ENCODE results near the gene PHEX. TPM values are rescaled to one million over a fixed set of nuclear protein-coding genes. Genes with fewer than 3 reads are reported as not detected.

PHEX gene
- polyA plus RNA-seq, 1 donor from 2014 or later: 0.59 TPM

GRCh38 chrX:22095856-22096255, 63.7 kb downstream of the PHEX start:
- Histone ChIP-seq H3K27me3 (ENCODE audit: insufficient read depth, low read depth, low read length) (no peaks in the 10 kb centered on the region), H4K20me1 (ENCODE audit: insufficient read depth) (no peaks in the 10 kb centered on the region), H3K27ac (ENCODE audit: low read length) (no peak overlapping the region), H2AFZ (ENCODE audit: low read depth, low read length) (no peak overlapping the region), H3K9ac (ENCODE audit: low read length) (no peak overlapping the region), H3K4me3 (ENCODE audit: low read length) (no peak overlapping the region), H3K9me2 (ENCODE audit: insufficient read depth, low read length) (no peaks in the 10 kb centered on the region), H3K36me3 (ENCODE audit: insufficient read depth, low read length) (no peaks in the 10 kb centered on the region), H3K79me2 (replicated peaks; ENCODE audit: insufficient read depth, low read length) (no peaks in the 10 kb centered on the region), H3F3A (ENCODE audit: insufficient read depth, low read length, poor library complexity, severe bottlenecking) (no peaks in the 10 kb centered on the region), H3K9me3 (ENCODE audit: low read length) (no peaks in the 10 kb centered on the region), H3K4me2 (ENCODE audit: low read length) (no peak overlapping the region)
- no peak for TF ChIP-seq EZH2 (IDR thresholded peaks at IDR 0.05; ENCODE audit: borderline replicate concordance, insufficient read depth, low read length, poor library complexity, severe bottlenecking)
- TF ChIP-seq POLR2AphosphoS5 (IDR thresholded peaks at IDR 0.05): no peak
- no peak for TF ChIP-seq RAD21 (conservative IDR thresholded peaks at IDR 0.05)
- TF ChIP-seq MXI1 (conservative IDR thresholded peaks at IDR 0.05; ENCODE audit: poor library complexity, severe bottlenecking): no peak
- TF ChIP-seq TAF1 (IDR thresholded peaks at IDR 0.05; ENCODE audit: low read depth): no peak
- TF ChIP-seq EP300 (conservative IDR thresholded peaks at IDR 0.05; ENCODE audit: poor library complexity, severe bottlenecking): no peak
- TF ChIP-seq SMC3 (conservative IDR thresholded peaks at IDR 0.05; ENCODE audit: poor library complexity): no peak
- TF ChIP-seq, protein P1, sequence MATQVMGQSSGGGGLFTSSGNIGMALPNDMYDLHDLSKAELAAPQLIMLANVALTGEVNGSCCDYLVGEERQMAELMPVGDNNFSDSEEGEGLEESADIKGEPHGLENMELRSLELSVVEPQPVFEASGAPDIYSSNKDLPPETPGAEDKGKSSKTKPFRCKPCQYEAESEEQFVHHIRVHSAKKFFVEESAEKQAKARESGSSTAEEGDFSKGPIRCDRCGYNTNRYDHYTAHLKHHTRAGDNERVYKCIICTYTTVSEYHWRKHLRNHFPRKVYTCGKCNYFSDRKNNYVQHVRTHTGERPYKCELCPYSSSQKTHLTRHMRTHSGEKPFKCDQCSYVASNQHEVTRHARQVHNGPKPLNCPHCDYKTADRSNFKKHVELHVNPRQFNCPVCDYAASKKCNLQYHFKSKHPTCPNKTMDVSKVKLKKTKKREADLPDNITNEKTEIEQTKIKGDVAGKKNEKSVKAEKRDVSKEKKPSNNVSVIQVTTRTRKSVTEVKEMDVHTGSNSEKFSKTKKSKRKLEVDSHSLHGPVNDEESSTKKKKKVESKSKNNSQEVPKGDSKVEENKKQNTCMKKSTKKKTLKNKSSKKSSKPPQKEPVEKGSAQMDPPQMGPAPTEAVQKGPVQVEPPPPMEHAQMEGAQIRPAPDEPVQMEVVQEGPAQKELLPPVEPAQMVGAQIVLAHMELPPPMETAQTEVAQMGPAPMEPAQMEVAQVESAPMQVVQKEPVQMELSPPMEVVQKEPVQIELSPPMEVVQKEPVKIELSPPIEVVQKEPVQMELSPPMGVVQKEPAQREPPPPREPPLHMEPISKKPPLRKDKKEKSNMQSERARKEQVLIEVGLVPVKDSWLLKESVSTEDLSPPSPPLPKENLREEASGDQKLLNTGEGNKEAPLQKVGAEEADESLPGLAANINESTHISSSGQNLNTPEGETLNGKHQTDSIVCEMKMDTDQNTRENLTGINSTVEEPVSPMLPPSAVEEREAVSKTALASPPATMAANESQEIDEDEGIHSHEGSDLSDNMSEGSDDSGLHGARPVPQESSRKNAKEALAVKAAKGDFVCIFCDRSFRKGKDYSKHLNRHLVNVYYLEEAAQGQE (IDR thresholded peaks at IDR 0.05; ENCODE audit: borderline replicate concordance): no peak
- TF ChIP-seq, protein P2, sequence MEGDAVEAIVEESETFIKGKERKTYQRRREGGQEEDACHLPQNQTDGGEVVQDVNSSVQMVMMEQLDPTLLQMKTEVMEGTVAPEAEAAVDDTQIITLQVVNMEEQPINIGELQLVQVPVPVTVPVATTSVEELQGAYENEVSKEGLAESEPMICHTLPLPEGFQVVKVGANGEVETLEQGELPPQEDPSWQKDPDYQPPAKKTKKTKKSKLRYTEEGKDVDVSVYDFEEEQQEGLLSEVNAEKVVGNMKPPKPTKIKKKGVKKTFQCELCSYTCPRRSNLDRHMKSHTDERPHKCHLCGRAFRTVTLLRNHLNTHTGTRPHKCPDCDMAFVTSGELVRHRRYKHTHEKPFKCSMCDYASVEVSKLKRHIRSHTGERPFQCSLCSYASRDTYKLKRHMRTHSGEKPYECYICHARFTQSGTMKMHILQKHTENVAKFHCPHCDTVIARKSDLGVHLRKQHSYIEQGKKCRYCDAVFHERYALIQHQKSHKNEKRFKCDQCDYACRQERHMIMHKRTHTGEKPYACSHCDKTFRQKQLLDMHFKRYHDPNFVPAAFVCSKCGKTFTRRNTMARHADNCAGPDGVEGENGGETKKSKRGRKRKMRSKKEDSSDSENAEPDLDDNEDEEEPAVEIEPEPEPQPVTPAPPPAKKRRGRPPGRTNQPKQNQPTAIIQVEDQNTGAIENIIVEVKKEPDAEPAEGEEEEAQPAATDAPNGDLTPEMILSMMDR (IDR thresholded peaks at IDR 0.05; ENCODE audit: poor library complexity, severe bottlenecking): no peak

- Histone ChIP-seq H2AFZ (ENCODE audit: low read depth, low read length) (no peak overlapping the region), H3K79me2 (replicated peaks; ENCODE audit: insufficient read depth, low read length) (no peaks in the 10 kb centered on the region), H3K9me3 (ENCODE audit: low read length) (no peaks in the 10 kb centered on the region), H3K4me2 (ENCODE audit: low read length) (no peak overlapping the region), H3K27ac (ENCODE audit: low read length) (no peak overlapping the region), H3K9ac (ENCODE audit: low read length) (no peak overlapping the region), H3K4me3 (ENCODE audit: low read length) (no peak overlapping the region), H3F3A (ENCODE audit: insufficient read depth, low read length, poor library complexity, severe bottlenecking) (no peaks in the 10 kb centered on the region), H3K9me2 (ENCODE audit: insufficient read depth, low read length) (no peaks in the 10 kb centered on the region), H3K27me3 (ENCODE audit: insufficient read depth, low read depth, low read length) (no peaks in the 10 kb centered on the region), H3K36me3 (ENCODE audit: insufficient read depth, low read length) (no peaks in the 10 kb centered on the region), H4K20me1 (ENCODE audit: insufficient read depth) (no peaks in the 10 kb centered on the region)
- TF ChIP-seq MXI1 (conservative IDR thresholded peaks at IDR 0.05; ENCODE audit: poor library complexity, severe bottlenecking) (no peak), SMC3 (conservative IDR thresholded peaks at IDR 0.05; ENCODE audit: poor library complexity) (no peak), POLR2AphosphoS5 (IDR thresholded peaks at IDR 0.05) (no peak), RAD21 (conservative IDR thresholded peaks at IDR 0.05) (no peak), EZH2 (IDR thresholded peaks at IDR 0.05; ENCODE audit: borderline replicate concordance, insufficient read depth, low read length, poor library complexity, severe bottlenecking) (no peak), EP300 (conservative IDR thresholded peaks at IDR 0.05; ENCODE audit: poor library complexity, severe bottlenecking) (no peak), TAF1 (IDR thresholded peaks at IDR 0.05; ENCODE audit: low read depth) (no peak)
- TF ChIP-seq, protein P2 (IDR thresholded peaks at IDR 0.05; ENCODE audit: poor library complexity, severe bottlenecking): no peak
- TF ChIP-seq, protein P1 (IDR thresholded peaks at IDR 0.05; ENCODE audit: borderline replicate concordance): no peak
These were observed 65.0 kb downstream of the PHEX start for GRCh38 chrX:22097012-22097694.
